H7 (cell line): Measurements from ENCODE around the gene KIF16B. TPM values are rescaled to one million over a fixed set of nuclear protein-coding genes. Genes with fewer than 3 reads are reported as not detected.

Experiments used
- DNase-seq: peaks from one replicate; pipeline ENCODE4 v3.0.0; 2012
- H3K27me3 ChIP-seq: 2 replicates; pipeline ENCODE4 v1.6.0; 2011; ENCODE audit warnings: mild to moderate bottlenecking, low read length; ENCODE audit not compliant: control insufficient read depth, insufficient read depth
- H3K36me3 ChIP-seq: replicated peaks from 2 replicates; pipeline ENCODE4 v1.5.1; 2011; ENCODE audit warnings: low read length; ENCODE audit not compliant: control insufficient read depth, insufficient read depth
- H3K4me3 ChIP-seq: 2 replicates; pipeline ENCODE4 v1.5.1; 2011; ENCODE audit warnings: low read depth, mild to moderate bottlenecking, control low read depth, low read length, moderate library complexity; ENCODE audit not compliant: insufficient read depth
- total RNA-seq: library from RNA; depleted of rRNA; stranded (reverse); fragments of >200 nt; shearing (Covaris generic); gene quantifications from 2 replicates; pipeline ENCODE4 v1.2.3, GENCODE V29; 2014

Gene KIF16B
- total RNA-seq, 1 experiment from 2014 or later = 7.4 TPM

DNA sequence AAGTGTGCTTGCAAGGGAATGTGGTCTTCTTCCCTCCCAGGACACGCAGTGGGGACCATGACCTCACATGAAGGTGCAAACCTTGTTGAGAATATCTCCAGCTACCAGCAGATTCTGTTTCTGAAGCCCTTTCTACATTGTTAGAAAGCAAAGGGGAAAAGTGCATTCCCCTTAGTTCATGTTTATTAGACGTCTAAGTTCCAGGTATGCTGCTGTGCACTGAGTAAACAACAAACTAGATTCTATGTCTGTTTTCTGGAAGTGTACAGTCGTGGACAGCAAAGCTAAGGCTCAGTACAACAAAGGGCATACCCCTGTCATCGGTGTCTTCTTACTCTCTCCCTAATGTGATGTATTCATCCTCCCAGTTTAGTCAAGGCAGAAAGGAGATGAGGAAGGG is 178.5 kb downstream of the KIF16B start:
- DNase-seq = no peak
- no peaks in the 10 kb centered on the region for H3K27me3 ChIP-seq
- H3K36me3 ChIP-seq = no peaks in the 10 kb centered on the region
- no peak overlapping the region for H3K4me3 ChIP-seq

DNA sequence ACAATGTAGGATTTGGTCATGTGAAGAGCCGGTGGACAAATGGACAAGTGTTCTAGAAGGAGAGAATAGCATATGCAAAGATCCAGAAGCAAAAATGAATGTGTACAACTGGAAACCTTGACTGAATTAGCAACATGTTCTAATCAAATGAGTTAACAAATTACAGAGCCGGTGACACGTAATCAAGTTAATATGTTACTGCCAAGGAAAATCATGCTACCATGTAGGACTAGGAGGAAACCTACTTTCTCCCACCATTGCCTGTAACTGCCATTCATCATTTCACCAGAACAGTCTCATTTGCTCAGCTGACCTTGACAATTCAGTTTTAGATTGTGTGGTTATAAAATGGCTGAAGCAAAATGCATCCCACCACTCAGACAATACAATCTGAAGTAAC is 179.4 kb downstream of the KIF16B start:
- Histone ChIP-seq H3K27me3 (no peaks in the 10 kb centered on the region), H3K36me3 (no peaks in the 10 kb centered on the region), H3K4me3 (no peak overlapping the region)
- no peak for DNase-seq

DNA sequence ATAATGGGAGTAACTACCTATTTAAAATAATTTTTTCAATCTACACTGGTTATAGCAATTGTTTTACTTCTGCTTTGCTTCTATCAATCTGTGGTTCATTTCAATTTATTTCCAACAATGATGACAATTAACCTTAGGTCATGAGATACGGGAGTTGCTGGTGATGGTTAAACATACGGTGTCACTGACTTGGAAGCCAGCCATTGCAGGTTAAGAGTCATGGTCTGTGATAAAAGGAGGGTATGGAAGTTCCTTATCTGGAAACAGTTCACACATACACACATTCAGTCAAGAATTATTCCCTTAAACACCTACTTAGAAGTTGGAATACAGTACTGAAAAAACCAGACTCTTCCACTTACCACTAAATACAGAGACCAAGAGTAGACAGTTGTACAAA is 180.0 kb downstream of the KIF16B start:
- no peaks in the 10 kb centered on the region for H3K27me3 ChIP-seq
- no peak for DNase-seq
- no peak overlapping the region for H3K4me3 ChIP-seq
- no peaks in the 10 kb centered on the region for H3K36me3 ChIP-seq

DNA sequence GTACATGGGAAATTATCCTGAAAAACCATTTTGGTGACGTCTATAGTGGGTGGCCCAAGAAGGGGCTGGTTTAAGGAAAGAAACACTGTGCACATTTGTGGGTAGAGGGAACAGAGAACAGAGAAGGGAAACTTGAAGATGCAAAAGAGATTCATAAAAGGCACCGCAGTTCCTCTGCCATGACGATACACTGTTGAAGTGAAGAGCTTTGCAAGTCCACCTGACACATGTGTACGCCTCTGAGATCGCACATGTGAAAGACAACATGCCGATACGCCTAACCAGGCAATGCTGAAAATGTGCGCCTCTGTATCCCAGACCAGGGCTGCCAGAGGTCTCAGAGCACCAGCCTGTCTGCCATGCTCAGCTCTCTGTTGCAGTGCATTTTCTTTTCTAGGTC is 180.9 kb downstream of the KIF16B start:
- Histone ChIP-seq H3K36me3 (no peaks in the 10 kb centered on the region), H3K4me3 (no peak overlapping the region), H3K27me3 (no peaks in the 10 kb centered on the region)
- no peak for DNase-seq

DNA sequence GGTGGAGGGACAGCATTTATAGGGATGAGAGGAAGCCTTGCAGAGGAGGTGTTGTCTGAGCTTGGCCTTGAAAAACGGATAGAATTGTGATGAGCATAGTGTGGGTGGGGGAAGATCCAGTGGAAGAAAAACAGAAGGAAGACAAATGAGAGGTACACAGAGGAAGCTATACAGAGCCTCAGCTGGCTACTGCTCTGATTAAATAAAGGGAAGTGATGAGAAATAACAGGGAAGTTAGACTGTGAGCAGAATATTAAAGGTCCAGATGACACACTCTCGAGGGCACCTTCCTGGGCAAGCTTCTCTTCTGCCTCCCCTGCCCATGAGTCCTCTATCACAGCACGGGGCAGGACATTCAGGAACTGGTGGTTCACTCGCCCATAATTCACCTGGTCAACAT is 182.3 kb downstream of the KIF16B start:
- DNase-seq = no peak
- H3K36me3 ChIP-seq = no peaks in the 10 kb centered on the region
- no peak overlapping the region for H3K4me3 ChIP-seq
- no peaks in the 10 kb centered on the region for H3K27me3 ChIP-seq

DNA sequence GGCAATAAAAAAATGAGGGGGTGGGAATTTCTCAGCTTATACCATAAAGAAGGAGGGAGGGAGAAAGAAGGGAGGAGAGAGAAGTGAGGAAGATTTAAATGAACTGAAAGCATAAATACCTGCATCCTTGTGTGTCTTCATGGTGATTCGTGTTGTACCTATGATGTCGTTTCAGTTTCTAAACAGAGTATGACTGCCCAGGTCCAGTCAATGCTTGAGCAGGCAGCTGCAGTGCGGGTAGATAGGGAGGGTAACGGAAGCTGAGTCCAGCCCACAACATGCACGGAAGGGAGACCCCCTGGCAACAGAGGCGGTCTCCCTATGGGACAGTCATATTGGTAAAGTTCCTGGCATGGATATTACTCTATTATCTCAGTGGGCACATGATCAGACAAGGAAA is 184.5 kb downstream of the KIF16B start:
- no peaks in the 10 kb centered on the region for H3K27me3 ChIP-seq
- no peak for DNase-seq
- H3K36me3 ChIP-seq = no peaks in the 10 kb centered on the region
- no peak overlapping the region for H3K4me3 ChIP-seq

DNA sequence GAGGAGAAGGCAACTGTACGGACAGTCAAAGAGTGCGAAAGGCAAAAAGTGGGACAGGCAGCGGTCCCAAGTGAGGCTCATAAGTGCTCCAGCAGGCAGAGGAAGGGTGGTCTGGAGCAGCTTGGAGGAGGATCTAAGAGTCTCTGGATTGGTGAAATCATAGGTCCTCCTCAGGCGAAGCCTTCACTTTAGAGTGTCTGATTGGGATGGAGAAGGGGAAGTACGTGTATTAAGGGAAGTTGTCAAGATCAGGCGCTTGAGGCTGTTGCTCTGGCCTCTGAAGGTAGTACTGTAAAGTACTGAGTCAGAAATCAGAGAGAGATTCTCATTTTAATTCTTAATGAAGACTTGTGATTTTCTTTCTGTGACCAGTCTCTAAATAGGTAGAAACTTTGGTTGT is 185.6 kb downstream of the KIF16B start:
- Histone ChIP-seq H3K4me3 (no peak overlapping the region), H3K27me3 (no peaks in the 10 kb centered on the region), H3K36me3 (no peaks in the 10 kb centered on the region)
- DNase-seq = no peak

DNA sequence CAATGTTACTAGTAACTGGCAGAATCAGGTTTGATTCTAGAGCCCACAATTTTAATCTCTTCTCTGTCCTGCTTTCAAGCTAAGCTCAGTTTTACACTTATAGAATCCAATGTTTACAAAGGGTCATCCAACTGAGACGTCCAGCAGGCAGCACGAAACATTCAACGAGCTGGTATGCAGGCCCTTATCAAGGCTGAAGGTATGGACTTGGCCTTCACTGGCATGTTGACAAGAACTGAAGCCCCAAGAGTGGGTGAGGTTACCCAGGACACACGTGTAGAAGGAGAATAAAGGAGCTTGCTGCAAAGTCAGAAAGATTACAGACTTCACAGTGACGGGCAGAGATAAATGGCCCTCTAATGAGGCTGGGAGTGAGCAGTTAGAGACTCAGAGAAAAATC is 187.4 kb downstream of the KIF16B start:
- H3K36me3 ChIP-seq = no peaks in the 10 kb centered on the region
- no peaks in the 10 kb centered on the region for H3K27me3 ChIP-seq
- H3K4me3 ChIP-seq = no peak overlapping the region
- DNase-seq = no peak

DNA sequence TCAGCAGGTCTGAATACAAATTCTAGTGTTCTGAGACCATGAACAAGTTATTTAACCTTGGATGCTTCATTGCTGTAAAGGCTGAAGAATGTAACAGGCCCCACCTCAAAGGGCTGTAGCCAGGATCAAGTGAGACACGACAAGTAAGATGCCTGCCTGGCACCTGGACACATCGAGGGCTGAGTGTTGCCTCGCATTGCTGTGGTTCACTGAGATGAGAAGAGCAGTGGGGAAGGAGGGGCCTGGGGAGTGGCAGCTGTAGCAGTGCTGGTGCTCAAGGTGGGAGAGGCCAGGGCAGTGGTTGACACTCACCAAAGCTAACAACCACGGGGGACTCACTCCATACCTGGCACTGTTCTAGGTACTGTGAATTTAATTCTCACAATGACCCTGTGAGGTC is 187.8 kb downstream of the KIF16B start:
- Histone ChIP-seq H3K27me3 (no peaks in the 10 kb centered on the region), H3K36me3 (no peaks in the 10 kb centered on the region)

DNA sequence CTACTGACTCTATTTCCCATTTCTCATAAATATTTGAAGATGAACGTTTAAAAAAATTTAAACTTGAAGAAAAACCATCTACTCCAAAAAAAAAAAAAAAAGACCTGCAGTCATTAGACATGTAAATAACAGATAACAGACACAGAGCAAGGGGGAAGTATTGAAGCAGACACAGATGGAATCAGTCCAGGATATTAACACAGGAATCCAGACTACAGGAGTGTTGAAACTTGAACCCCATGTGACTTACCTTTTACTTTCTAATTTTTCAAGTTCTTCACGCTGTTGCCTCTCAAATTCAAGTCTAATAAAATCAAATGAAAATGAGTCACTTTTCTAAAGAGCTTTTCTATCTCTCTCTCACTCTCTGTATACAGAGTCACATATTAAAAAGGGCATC is 191.8 kb downstream of the KIF16B start:
- Histone ChIP-seq H3K27me3 (no peaks in the 10 kb centered on the region), H3K4me3 (no peak overlapping the region), H3K36me3 (no peaks in the 10 kb centered on the region; the same call in 1 of the 2 replicates)
- no peak for DNase-seq

More for the DNA sequence above, 187.8 kb downstream of the KIF16B start:
- no peak overlapping the region for H3K4me3 ChIP-seq
- no peak for DNase-seq

DNA sequence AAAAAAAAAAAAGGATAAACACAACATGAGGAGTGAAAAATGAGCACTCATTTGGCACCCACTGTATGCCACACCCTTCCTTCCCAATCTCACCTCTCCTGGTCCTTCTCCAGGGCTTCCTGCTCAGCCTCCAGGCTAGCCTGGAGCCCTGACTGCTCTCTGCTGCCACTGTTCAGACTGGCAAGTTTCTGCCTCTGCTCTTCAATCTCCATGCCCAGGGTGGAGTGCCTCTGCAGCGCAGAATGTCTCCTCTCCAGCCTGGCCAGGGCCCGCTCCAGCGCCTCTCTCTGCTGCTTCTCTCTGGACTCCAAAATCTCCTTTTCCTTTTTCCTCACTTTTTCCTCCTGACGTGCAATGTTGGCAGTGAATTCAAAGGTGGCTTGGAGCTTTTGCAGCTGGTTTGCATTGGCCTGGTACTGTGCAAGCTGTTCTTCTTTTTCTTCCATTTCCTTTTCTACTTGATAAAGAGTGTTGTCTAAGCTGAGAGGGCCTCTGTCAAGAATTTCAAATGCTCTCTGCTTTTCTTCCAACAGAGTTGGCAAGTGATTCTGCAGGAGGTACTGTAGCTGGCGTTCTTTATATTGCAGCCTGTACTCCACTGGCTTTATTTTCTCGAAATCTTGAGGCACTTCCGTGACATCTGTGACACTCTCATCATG is 194.4 kb downstream of the KIF16B start:
- DNase-seq = no peak
- no peaks in the 10 kb centered on the region; the same call in none of the 2 replicates for H3K36me3 ChIP-seq
- H3K27me3 ChIP-seq = no peaks in the 10 kb centered on the region
- H3K4me3 ChIP-seq = no peak overlapping the region

DNA sequence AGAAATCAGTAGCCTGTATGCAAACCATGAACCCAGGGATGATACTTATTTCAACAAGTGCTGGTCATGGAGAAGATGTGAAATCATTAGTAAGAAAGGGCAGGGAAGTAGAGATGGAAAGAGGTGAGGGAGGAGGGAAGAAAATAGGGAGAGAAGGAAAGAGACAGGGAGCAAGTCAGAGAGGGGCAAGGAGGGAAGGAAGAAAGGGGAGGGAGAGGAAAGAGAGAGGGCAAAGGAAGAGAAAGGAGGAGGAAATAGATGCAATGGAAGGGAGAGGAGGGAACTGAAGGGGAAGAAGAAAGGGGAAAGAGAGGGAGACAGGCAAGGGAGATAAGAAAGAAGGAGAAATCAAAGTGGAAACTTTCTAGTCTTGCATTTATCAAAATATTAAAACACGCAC is 195.1 kb downstream of the KIF16B start:
- no peak for DNase-seq
- no peaks in the 10 kb centered on the region for H3K27me3 ChIP-seq
- no peak overlapping the region for H3K4me3 ChIP-seq
- H3K36me3 ChIP-seq = no peaks in the 10 kb centered on the region; the same call in none of the 2 replicates

DNA sequence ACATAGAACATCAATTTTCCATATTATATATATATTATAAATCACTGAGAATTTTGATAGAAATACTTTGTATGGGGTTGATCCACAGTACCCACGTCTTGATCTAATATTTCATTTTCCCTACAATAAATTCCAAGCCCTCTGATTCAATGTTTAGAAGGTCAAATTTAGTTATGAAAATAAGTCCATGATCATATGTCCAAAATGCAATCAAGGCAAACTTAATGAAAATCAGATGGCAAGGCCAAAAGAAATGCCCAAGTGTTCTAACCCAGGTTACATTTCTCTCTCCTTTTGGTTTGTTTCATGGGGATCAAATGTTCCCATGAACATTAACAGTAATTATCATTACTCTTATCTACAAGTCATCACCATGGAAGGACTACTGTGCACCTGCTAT is 203.8 kb downstream of the KIF16B start:
- Histone ChIP-seq H3K4me3 (no peak overlapping the region), H3K36me3 (no peaks in the 10 kb centered on the region; the same call in 1 of the 2 replicates), H3K27me3 (no peaks in the 10 kb centered on the region)
- DNase-seq = no peak

DNA sequence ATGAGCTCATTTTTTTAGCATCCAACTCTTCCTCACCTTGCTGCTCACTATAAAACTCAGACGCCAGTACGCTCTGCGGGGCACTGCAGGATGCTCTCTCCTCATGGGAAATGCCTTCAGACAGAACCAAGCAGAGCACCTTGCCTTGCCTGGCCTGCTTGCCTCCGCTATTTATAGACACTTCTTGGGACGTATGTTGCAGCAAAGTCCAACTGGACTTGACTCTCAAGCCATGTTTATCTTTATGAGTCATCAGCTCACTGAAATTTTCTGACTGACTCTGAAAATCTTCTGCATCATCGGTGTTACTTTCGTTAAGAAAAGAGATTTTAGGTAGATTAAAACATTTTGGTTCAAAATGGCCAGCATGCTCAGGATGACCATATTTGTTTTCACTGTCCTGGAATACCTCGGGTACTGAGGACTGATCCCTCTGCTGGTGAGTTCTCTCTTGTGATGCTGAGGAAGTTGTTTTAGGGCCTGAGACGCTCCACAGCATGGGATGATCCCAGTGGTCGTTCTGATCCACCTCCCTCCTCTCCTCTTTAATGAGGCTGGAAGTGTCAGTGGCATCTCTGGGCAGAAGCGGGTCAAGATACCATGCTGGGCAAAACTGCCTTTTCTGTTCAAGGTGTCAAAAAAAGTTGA is 204.5 kb downstream of the KIF16B start:
- no peaks in the 10 kb centered on the region for H3K27me3 ChIP-seq
- DNase-seq = peak; percentile 49
- no peaks in the 10 kb centered on the region; the same call in 1 of the 2 replicates for H3K36me3 ChIP-seq

DNA sequence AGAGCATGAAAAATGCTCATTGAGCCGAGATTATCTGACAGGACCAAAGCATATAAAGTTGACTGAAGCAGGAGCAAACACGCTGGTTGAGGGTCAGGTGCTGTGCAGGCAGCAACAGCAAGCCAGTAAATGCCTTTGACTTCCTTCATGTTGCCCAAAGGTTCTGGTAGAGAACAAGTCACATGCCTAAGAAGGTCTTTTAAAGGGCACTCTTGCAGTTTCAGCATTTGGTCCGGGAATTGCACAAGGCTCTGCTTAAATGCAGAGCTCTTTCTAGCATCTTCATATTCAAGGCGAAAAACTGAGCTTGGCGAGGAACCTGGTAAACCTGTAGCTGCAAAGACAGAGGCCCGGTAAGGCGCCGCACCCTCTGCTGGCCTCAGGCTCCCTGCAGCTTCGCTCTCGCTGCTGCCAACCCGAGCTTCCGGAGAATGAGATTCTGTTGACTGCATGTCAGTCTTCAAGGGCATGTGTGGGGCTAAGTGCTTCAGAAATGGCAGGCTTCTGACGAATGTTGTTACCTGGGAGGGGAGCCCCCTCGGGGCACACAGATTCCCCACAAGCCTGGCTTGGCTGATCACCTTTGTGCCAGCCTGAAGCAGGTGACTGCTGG is 205.2 kb downstream of the KIF16B start:
- Histone ChIP-seq H3K4me3 (no peak overlapping the region), H3K36me3 (no peaks in the 10 kb centered on the region), H3K27me3 (no peaks in the 10 kb centered on the region)
- no peak for DNase-seq

More for the DNA sequence above, 204.5 kb downstream of the KIF16B start:
- H3K4me3 ChIP-seq = no peak overlapping the region
